GM12873 (cell line): Measurements from ENCODE around the gene TBL1Y.

ENCODE experiments used
- CTCF ChIP-seq: IDR thresholded peaks from 2 replicates; pipeline ENCODE4 v1.5.1; 2012; ENCODE audit warnings: low read depth, mild to moderate bottlenecking, moderate library complexity, low read length, control low read depth; ENCODE audit not compliant: insufficient read depth; ENCODE audit errors: missing control alignments

The TBL1Y gene

DNA sequence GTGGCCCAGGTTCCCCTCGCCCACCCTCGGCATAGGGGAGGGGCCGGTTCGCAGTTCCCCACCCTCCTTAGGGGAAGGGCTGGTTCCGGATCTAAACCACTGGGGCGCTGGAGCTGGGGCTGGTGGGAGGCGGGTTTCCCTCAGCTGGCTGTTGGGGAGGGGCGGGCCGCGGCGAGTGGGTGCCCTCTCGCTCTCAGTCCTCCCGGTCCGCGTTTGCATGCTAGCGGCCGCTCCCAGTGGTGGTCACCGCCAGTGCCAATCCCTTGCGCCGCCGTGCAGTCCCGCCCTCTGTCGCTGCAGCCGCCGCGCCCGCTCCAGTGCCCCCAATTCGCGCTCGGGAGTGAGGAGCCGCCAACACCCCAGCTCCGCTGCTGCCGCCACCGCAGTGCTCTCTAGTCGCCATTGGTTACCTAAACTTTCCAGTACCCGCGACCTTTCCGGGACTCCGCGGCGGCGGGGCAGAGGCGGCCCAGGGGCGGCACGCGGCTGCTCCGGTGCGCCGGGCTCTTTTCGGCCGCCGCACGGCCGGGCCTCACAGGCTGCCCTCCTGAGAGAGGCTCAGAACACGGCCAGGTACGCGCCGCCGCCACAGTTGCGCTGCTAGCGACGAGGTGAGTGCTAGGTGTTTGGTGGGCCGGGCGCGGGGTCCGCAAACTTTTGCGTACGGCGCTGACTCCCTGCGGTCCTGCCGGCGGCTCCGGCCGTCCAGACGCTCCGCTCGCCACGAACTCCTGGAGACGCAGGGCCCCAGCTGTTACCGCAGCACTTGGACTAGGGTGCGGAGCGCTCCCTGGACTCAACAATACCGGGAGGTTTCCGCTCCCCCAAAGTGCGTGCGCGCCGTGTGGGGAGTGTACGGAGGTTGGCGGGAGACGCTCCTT is at the start of gene TBL1Y:
Gene TBL1Y, plus strand, starts transcription at position 326 of the 881 bp plus-strand sequence. CDS start 114,388 bp downstream, outside the sequence.
- no peak for TF ChIP-seq CTCF

- TF ChIP-seq CTCF, result no peak
Observed at GRCh38 chrY:6894496-6894895, 16.0 kb upstream of the TBL1Y start.

DNA sequence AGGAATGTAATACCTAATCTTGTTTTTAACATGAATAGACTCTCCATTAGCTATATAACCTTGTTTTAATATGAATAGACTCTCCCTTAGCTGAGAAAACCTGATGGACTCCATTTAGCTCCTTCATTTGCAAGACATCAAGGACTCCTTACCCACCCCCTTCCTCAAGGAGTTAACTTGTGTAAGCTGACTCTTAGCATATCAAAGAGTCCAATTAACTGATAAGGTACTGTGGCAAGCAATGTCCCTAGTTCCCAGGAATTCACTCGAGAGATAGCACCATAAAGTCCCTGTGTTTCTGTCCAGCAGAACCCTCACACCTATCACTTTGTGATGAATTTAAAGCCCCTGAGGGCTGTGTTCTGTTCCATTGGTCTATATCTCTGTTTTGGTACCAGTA is 15.3 kb upstream of the TBL1Y start:
- TF ChIP-seq CTCF, result no peak

GRCh38 chrY:6907591-6907990 is 2.9 kb upstream of the TBL1Y start:
- no peak for TF ChIP-seq CTCF

DNA sequence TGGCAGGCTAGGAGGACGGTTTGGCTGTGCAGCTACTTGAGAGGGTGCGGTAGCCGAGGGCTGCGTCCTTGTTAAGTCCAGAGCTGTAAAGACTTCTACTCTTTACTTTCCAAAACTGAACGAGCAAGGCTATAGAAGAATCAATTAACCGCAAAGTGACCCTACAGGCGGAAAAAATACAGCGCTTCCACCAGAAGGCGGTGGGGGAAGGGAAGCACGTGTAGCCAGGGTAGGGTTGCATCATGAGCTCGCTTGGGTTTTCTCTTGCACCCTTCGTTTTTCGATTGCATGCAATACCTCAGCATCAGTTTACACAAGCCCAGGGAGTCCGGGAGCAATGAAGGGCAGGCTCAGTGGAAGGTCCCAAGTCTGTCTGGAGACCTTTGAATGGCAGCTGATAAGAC is 1.4 kb upstream of the TBL1Y start:
- TF ChIP-seq CTCF, result no peak

DNA sequence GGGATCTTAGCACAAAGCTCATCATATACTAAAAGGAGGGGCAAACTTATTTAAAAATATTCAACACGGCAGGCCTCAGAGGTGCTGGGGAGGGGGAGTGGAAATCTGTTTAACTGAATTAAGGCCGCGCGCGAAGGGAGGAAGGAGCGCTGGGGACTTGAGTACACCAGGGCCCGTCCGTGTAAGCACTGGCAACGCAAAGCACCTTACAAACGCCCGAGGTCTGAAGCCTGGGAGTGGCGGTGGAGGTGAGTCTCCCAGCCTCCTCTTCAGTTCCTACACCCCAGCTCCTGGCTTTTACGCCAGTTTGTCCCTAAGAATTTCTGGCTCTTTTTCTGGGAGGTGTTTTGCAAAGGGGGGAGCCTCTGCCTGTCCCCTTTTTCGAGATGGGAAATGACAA is 641 bp upstream of the TBL1Y start:
- TF ChIP-seq CTCF, result no peak

GRCh38 chrY:6911253-6911881 is 870 bp downstream of the TBL1Y start, which contains the start of gene AMELY:
TSS of gene AMELY (minus strand) at chrY:6911752. CDS start at chrY:6872608, 39,144 bp downstream.
- TF ChIP-seq CTCF, result no peak
